GM23248 (cell line): ENCODE data around the gene CACNA1C. TPM values are rescaled to one million over a fixed set of nuclear protein-coding genes. Genes with fewer than 3 reads are reported as not detected.
"Not testable (repeated sequence)": the region's sequence is repeated elsewhere in the genome, so short reads cannot be mapped to it uniquely, and the experiment has no call there.

ENCODE experiments used
- DNase-seq: peaks from one replicate; pipeline ENCODE4 v3.0.0-alpha.2; 2015
- H2AFZ ChIP-seq: fragments of 200-600 bp; sonication (generic); 2 replicates; pipeline ENCODE4 v1.6.1; 2016; ENCODE audit warnings: antibody characterized with exemption
- H3F3A ChIP-seq: fragments of 200-600 bp; sonication (generic); 2 replicates; pipeline ENCODE4 v1.6.1; 2016; ENCODE audit warnings: mild to moderate bottlenecking, antibody characterized with exemption, mixed run types; ENCODE audit not compliant: insufficient read depth
- H3K27ac ChIP-seq: fragments of 200-600 bp; sonication (generic); 2 replicates; pipeline ENCODE4 v1.5.1; 2016; ENCODE audit warnings: mild to moderate bottlenecking
- H3K27me3 ChIP-seq: fragments of 200-600 bp; sonication (generic); replicated peaks from 2 replicates; pipeline ENCODE4 v1.6.1; 2016; ENCODE audit warnings: mild to moderate bottlenecking; ENCODE audit not compliant: insufficient read depth
- H3K36me3 ChIP-seq: fragments of 200-600 bp; sonication (generic); 2 replicates; pipeline ENCODE4 v1.6.1; 2016; ENCODE audit warnings: low read depth, mild to moderate bottlenecking
- H3K4me1 ChIP-seq: fragments of 200-600 bp; sonication (generic); 2 replicates; pipeline ENCODE4 v1.6.1; 2016; ENCODE audit warnings: mild to moderate bottlenecking; ENCODE audit not compliant: insufficient read depth
- H3K4me2 ChIP-seq: fragments of 200-600 bp; sonication (generic); one replicate; pipeline ENCODE4 v1.6.1; 2016; ENCODE audit warnings: mild to moderate bottlenecking; ENCODE audit not compliant: unreplicated experiment
- H3K4me3 ChIP-seq: fragments of 200-600 bp; sonication (generic); 2 replicates; pipeline ENCODE4 v1.5.1; 2016; ENCODE audit warnings: mild to moderate bottlenecking
- H3K79me2 ChIP-seq: fragments of 200-600 bp; sonication (generic); 2 replicates; pipeline ENCODE4 v1.6.1; 2016; ENCODE audit warnings: mild to moderate bottlenecking; ENCODE audit not compliant: insufficient read depth
- H3K9ac ChIP-seq: fragments of 200-600 bp; sonication (generic); 2 replicates; pipeline ENCODE4 v1.6.1; 2016; ENCODE audit warnings: mild to moderate bottlenecking
- H3K9me2 ChIP-seq: fragments of 200-600 bp; sonication (generic); 2 replicates; pipeline ENCODE4 v1.6.1; 2016; ENCODE audit warnings: mixed run types, mild to moderate bottlenecking, moderate library complexity; ENCODE audit not compliant: insufficient read depth
- H3K9me3 ChIP-seq: fragments of 200-600 bp; sonication (generic); one replicate; pipeline ENCODE4 v1.6.1; 2017; ENCODE audit warnings: low read depth
- H4K20me1 ChIP-seq: fragments of 200-600 bp; sonication (generic); 2 replicates; pipeline ENCODE4 v1.6.0; 2016; ENCODE audit not compliant: insufficient read depth
- EZH2 ChIP-seq: fragments of 200-600 bp; sonication (generic); IDR thresholded peaks from 2 replicates; pipeline ENCODE4 v1.6.1; 2018; ENCODE audit warnings: antibody characterized with exemption, mild to moderate bottlenecking; ENCODE audit not compliant: insufficient read depth, poor library complexity, severe bottlenecking
- EZH2phosphoT487 ChIP-seq: fragments of 200-600 bp; sonication (generic); IDR thresholded peaks from 2 replicates; pipeline ENCODE4 v1.6.1; 2018; ENCODE audit warnings: antibody characterized with exemption, moderate library complexity, mild to moderate bottlenecking, low read depth; ENCODE audit not compliant: insufficient read depth
- WGBS, 2 experiments: methylation state at CpG; one replicate each; pipeline ENCODE4 v1.1.6; 2015 to 2017; ENCODE audit warnings: low lambda C conversion rate in 2 of 2, low coverage in 1 of 2; ENCODE audit errors: missing lambda C conversion rate in 2 of 2; 5-methylcytosine and 5-hydroxymethylcytosine counted together
- in situ Hi-C: fragments of 300-500 bp; cut with MboI; formaldehyde crosslinking; loops from 2 replicates; pipeline ENCODE4 v1.15.0; 2020
- polyA plus RNA-seq: library from polyadenylated mRNA; unstranded; fragments of >200 nt; fragmentation: Nextera tagmentation; extraction: Ambion mirVana; gene quantifications from 2 replicates; pipeline ENCODE4 v1.2.1, GENCODE V29; 2016
- total RNA-seq: library from RNA; depleted of rRNA; stranded (reverse); fragments of >200 nt; shearing (Covaris generic); gene quantifications from 2 replicates; pipeline ENCODE4 v1.2.3, GENCODE V29; 2014

CACNA1C gene
- total and polyA plus RNA-seq, 2 experiments from 2014 or later = 4.9 to 11.5 TPM

GRCh38 chr12:2488131-2488530 is 435.3 kb downstream of the CACNA1C start:
- DNase-seq = no peak
- Histone ChIP-seq H3K79me2 (no peaks in the 10 kb centered on the region), H3K36me3 (peaks cover 16% of the 10 kb centered on the region; the same call in 1 of the 2 replicates), H2AFZ (no peak overlapping the region), H3K4me1 (no peaks in the 10 kb centered on the region), H3K4me2 (no peak overlapping the region), H3K9me3 (no peaks in the 10 kb centered on the region), H3K4me3 (no peak overlapping the region), H4K20me1 (no peaks in the 10 kb centered on the region), H3K9ac (no peak overlapping the region), H3K9me2 (no peaks in the 10 kb centered on the region), H3K27ac (no peak overlapping the region), H3K27me3 (no peaks in the 10 kb centered on the region), H3F3A (no peaks in the 10 kb centered on the region)
- TF ChIP-seq EZH2phosphoT487 (no peak), EZH2 (no peak)
- WGBS, 2 experiments = 93 to 97% methylated on average over 10 of the region's 10 CpGs
- in situ Hi-C loops = no loop called here

- peaks cover 16% of the 10 kb centered on the region; the same call in 1 of the 2 replicates for H3K36me3 ChIP-seq
- no peak overlapping the region for H3K4me3 ChIP-seq
- no peak overlapping the region for H3K9ac ChIP-seq
- no peak for TF ChIP-seq EZH2phosphoT487
- no peak for TF ChIP-seq EZH2
- no peaks in the 10 kb centered on the region for H3K9me3 ChIP-seq
- H3F3A ChIP-seq = no peaks in the 10 kb centered on the region
- no peaks in the 10 kb centered on the region for H4K20me1 ChIP-seq
- in situ Hi-C loops = no loop called here
- H3K27me3 ChIP-seq = no peaks in the 10 kb centered on the region
- H3K9me2 ChIP-seq = no peaks in the 10 kb centered on the region
- H3K27ac ChIP-seq = no peak overlapping the region
- H2AFZ ChIP-seq = no peak overlapping the region
- H3K4me2 ChIP-seq = no peak overlapping the region
- DNase-seq = no peak
- WGBS, 2 experiments = 99% methylated on average over 7 of the region's 7 CpGs
- no peaks in the 10 kb centered on the region for H3K4me1 ChIP-seq
- no peaks in the 10 kb centered on the region for H3K79me2 ChIP-seq
Measured at GRCh38 chr12:2488596-2488995, 435.8 kb downstream of the CACNA1C start.

GRCh38 chr12:2489275-2489674 is 436.5 kb downstream of the CACNA1C start:
- Histone ChIP-seq H3K4me2 (no peak overlapping the region), H2AFZ (no peak overlapping the region), H3K9me3 (no peaks in the 10 kb centered on the region), H3K4me3 (no peak overlapping the region), H3K36me3 (peaks cover 16% of the 10 kb centered on the region; the same call in 1 of the 2 replicates), H4K20me1 (no peaks in the 10 kb centered on the region), H3K27ac (no peak overlapping the region), H3K9me2 (no peaks in the 10 kb centered on the region), H3K4me1 (no peaks in the 10 kb centered on the region), H3K9ac (no peak overlapping the region), H3K27me3 (no peaks in the 10 kb centered on the region), H3K79me2 (no peaks in the 10 kb centered on the region), H3F3A (no peaks in the 10 kb centered on the region)
- in situ Hi-C loops = no loop called here
- TF ChIP-seq EZH2 = no peak
- no peak for TF ChIP-seq EZH2phosphoT487
- WGBS, 2 experiments = 96 to 97% methylated on average over 9 of the region's 9 CpGs
- no peak for DNase-seq

GRCh38 chr12:2490831-2491230 is 438.0 kb downstream of the CACNA1C start:
- Histone ChIP-seq H3F3A (no peaks in the 10 kb centered on the region), H3K27me3 (no peaks in the 10 kb centered on the region), H3K9me3 (no peaks in the 10 kb centered on the region), H3K79me2 (no peaks in the 10 kb centered on the region), H3K4me2 (no peak overlapping the region), H3K9ac (no peak overlapping the region), H3K36me3 (peaks cover 16% of the 10 kb centered on the region; the same call in 1 of the 2 replicates), H3K27ac (no peak overlapping the region), H3K4me1 (no peaks in the 10 kb centered on the region), H3K4me3 (no peak overlapping the region), H4K20me1 (no peaks in the 10 kb centered on the region), H3K9me2 (no peaks in the 10 kb centered on the region), H2AFZ (no peak overlapping the region)
- no peak for DNase-seq
- no peak for TF ChIP-seq EZH2phosphoT487
- TF ChIP-seq EZH2 = no peak
- 81 to 83% methylated on average over 3 of the region's 3 CpGs for WGBS, 2 experiments
- in situ Hi-C loops = no loop called here

- DNase-seq, H3K9me2 ChIP-seq, in situ Hi-C loops, H3K4me1 ChIP-seq, H3K9me3 ChIP-seq, H3K27me3 ChIP-seq, H3K4me2 ChIP-seq, H3K9ac ChIP-seq, H3K27ac ChIP-seq, H4K20me1 ChIP-seq, H3F3A ChIP-seq, H3K79me2 ChIP-seq, H3K4me3 ChIP-seq, H2AFZ ChIP-seq: not testable (repeated sequence)
- peaks cover 16% of the 10 kb centered on the region; the same call in 1 of the 2 replicates for H3K36me3 ChIP-seq
- 96 to 100% methylated on average over 2 of the region's 2 CpGs for WGBS, 2 experiments
Measured at GRCh38 chr12:2491349-2491748, 438.6 kb downstream of the CACNA1C start.
